IPS DF 4.7 (cell line): ENCODE results near the gene GLRA3.
A peak's percentile ranks its signal among the peaks of the same experiment; 100 is the strongest.
"Not testable (repeated sequence)": the region's sequence is repeated elsewhere in the genome, so short reads cannot be mapped to it uniquely, and the experiment has no call there.

Experiments
- DNase-seq: peaks from one replicate; pipeline ENCODE4 v3.0.0-alpha.2; 2013; ENCODE audit warnings: low spot score; ENCODE audit errors: extremely low read depth

Gene GLRA3

DNA sequence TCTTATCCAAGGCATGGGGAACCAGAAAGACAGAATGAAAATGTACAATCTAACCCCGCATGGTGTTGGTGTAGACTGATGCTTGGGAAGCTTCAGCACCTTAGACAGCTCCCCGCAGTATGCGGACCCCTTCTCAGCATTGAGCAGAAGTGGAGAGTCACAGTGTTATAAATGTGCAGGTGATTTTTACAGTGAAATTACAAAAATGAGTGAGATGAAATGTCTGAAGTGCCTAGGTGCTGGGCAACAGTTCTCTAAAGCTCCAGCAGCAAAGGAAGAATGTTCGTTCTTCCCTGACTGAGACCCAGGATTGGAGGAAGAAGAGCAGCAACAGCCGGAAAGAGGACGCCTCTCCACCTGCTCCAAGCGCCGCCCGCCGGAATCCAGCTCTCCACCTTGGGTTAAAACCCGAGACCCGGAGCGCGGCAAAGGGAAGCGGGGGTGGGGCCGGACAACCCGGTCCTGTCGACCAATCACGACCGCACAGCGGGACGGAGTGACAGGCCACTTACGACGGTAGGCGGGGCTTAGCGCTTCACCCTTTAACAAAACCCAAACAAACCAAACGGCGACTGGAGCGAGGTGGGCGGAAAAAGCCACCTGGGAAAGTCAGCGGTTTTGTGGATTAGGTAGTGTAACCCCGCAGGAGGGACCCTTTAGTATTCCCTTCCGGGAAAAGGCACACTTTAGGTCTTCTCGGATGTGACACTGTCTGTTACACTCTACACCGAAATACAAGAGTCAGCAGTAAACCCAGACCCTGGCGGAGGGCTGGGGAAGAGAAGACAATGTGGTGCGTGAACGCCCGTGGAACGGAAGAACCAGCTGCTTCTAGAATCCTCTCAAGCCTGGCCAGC lies at the start of gene GLRA3:
GLRA3 (minus strand) TSS at position 403 of the 857 bp plus-strand sequence. CDS start 436 bp downstream, outside the sequence.
- peak; percentile 93 for DNase-seq

DNA sequence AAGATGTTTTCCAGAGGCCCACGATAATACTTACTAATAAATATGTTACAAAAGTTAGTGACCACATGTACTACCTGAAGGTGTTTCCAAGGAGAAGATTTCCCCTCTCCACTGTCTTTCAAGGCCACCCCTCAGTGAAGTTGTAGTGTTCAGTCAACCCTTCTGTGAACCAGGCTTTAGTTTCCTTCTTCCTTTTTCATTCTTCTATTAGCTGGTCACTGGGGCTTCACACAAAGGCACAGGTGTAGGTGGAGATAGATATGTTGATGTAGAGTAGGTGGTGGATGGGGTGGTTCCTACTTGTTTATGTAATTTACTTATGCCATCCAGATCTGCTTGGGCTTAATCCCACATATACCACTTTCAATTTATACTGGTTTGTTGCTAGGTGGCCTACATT lies 45.9 kb upstream of the GLRA3 start:
- no peak for DNase-seq

DNA sequence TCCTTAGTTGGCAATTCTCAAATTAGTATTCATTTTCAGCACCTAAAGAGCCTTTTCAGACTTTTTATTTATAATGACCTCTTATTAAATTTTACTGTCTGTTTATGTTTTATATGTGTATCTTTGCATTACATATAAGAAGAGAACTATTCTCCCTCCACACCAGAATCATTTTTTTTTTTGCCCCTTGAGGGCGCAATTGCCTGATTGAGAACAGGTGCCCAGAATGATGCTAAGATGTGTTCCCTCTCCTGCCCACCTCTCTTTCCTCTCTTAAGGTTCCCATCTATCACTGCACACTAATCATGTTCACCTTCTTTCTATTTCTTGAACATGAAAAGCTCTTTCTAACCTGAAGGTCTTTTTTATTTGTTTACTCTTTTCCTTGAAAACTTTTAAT lies 44.9 kb upstream of the GLRA3 start:
- peak; percentile 5 for DNase-seq

DNA sequence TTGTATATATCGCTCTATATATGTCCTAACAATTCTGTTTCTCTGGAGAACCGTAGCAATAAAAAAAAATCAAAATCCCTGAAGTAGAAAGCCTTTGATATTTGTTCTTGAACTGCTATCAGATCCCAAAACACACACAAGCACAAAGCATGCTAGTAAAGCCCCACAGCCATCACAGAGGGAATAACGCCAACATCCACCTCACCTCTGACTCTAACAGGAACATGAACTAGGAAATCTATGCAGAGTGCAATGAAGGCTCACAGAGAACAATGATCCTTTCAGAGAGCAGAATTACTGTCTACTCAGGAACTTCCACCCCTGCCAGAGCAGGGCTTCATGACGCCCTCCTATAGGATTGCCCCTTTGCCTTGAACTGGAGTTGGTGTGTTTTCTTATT lies 44.1 kb upstream of the GLRA3 start:
- not testable (repeated sequence) for DNase-seq

DNA sequence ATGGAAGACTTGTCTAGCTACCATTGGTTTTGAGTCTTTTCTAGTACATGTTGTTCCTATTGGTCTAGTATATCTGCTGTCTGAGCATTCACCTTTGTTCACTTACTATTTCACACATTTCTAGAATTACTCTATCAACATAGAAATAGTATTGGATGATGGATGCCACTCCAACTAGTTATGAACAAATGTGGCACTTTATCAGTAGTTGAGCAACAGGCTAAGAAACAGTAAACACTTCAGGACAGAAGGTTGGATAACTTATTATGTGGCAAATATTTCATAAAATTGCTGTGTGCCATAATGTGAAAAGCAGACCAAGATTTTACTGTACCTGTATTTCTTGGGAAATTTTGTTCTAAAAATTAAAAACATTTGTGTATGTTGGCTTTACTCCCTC lies 42.4 kb upstream of the GLRA3 start:
- DNase-seq: no peak

DNA sequence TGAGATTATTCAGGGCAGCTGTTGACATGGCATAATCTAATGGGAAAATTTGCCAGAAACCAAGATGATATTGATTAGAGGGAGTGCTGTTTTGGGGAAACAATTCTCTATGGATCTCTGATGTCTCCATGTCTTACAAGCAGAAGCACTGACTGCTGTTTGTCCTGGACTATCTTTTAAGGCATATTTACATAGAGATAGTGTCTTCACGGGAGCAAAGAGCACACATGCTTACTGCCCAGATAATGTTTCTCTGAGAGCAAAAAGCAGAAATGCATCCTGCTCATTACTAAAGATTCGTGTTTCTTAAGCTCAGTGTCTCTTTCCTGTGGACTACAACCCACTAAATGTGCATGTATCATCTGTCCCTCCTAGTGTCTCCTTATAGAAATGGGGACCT lies 41.3 kb upstream of the GLRA3 start:
- DNase-seq: no peak

DNA sequence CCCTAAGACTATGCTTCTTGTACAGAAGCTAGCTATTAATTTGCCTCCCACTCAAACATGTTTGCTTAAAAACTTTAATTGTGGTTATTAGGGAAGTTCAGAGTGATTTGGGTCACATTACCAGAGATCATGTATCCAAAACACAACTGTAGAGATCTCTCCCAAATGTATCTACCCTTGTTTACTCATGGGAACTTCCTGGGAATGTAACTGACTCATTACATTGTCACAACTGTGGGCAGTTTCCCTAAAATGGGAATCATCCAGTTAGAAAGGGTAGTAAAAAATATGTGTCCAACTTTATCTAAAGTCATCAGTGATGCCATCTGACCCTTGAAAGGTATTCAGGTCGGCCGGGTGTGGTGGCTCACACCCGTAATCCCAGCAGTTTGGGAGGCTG lies 40.3 kb upstream of the GLRA3 start:
- no peak for DNase-seq

DNA sequence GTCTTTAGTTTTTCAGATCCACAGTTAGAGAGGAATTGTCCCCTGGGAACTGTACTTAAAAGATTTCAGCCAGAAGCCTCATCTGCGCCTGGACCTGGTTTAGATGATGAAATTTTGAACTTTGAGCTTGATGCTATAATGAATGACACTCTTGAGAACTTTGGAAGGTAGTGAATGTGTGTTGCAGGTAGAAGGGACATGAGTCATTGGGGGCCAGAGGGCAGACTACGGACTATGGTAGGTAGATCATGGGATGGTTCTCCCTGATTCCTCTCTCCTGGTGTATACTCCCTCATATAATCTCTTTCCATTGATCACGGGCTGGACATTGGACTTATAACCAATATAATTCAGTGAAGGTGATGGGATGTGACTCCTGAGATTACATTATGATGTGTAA lies 38.9 kb upstream of the GLRA3 start:
- no peak for DNase-seq

DNA sequence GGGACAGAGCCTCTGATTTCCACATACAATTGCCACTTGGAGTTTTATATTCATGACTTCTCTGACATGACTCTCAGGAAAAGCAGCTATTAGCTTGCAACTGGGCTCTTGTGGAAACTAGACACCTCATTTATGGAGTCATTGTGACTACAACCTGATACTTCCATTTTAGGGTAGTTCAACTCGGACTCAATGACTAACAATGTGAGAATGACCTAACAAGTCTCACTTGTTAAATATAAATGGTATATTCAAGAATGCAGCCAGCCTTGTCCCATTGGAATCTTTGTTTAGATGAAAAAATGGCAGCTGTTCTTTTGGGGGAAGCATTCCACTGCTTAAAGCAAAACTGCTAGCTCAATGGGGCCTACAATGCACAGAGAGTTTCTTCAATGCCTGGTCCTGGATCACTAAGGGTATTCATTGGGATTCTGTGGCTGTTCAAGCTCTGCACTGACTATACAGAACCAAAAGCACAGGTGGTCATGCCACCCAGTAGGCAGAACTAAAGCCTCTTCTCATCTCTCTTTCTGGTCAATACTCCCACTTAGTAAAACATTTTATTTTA lies 36.5 kb upstream of the GLRA3 start:
- DNase-seq: no peak

DNA sequence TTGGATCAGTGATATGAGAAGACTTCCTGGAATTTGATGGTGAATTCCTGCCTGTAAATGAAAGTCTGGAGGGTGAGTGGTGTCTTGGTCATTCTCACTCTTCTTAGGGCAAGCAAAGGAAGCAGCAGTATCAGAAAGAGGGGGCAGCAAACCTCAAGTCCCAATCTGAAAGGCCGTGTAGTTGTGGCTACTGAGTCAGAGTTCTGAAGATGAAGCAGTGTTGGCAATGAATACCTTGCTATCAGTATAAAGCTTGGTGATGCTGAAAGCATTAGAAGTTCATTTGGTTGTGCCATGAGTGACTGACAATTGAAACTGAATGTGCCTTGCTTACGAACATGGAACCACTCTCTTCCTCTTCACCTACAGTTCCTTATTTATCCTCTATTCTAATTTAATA lies 35.0 kb upstream of the GLRA3 start:
- no peak for DNase-seq

DNA sequence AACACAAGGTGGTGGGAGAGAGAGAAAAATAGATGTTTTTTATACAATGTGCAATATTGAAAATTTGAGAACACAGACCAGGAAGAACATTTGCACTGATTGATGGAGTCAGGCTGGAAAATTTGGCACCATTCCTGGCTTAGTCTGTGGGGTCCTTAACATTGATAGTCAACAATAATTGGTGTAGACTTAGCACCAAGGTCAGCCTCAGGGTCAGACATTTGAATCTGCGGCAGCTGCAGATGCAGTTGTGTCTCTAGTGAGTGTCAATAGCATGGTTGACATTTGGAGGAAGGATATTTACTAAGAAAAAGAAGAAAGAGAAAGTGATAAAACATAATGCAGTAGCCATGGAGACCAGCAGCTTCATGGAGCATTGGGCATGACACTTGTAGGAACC lies 31.5 kb upstream of the GLRA3 start:
- no peak for DNase-seq

DNA sequence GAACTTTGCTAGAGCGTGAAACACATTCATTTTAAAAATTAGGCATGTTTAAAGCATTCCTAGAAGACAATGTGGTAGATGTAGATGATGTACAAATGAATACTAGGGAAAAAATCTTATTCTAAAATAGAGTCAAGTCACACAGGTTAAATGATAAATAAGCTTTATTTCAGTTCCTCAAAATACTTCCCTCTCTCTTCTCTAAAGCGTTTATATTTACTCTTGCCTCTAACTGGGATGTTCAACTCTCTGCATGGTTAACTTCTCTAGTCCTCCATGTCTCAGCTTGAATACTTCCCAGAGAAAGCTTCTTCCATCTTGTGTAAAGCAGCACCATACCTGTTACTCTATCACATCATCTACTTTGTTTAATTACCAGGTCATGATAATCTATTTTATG lies 30.9 kb upstream of the GLRA3 start:
- no peak for DNase-seq

DNA sequence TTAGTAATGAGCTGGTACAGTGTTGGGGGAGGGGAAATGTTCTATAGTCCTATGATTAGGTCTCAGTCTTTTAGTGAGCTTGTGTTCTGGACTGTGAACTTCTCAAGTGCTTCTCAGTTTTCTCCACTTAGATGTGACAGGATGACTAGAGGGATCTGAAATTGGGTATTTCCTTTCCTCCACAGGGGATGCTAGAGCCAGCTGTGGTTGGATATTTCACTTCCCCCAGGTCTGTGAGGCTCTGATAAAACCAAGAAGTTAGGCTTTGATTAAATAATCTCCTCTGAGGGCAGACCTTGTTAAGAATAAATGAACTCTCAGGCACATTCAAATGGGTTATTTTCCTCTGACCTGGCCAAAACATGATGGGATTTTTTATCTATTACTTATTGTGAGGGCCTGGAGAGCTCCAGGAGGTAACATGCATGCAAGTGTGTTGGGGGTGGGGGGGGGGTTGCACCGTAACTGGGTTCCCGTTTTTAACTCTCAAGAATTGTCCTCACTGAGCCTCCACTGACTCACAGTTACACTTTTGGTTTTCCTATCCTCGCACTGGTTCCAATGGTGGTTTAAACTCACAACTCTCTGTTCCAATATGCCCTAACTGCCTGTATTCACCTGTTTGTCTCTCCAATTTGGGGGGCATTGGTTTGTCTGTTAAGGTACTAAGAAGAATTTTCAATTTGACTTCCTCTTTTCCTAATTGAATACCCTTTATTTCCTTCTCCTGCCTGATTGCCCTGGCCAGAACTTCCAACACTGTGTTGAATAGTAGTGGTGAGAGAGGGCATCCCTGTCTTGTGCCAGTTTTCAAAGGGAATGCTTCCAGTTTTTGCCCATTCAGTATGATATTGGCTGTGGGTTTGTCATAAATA lies 28.1 kb upstream of the GLRA3 start:
- no peak for DNase-seq

DNA sequence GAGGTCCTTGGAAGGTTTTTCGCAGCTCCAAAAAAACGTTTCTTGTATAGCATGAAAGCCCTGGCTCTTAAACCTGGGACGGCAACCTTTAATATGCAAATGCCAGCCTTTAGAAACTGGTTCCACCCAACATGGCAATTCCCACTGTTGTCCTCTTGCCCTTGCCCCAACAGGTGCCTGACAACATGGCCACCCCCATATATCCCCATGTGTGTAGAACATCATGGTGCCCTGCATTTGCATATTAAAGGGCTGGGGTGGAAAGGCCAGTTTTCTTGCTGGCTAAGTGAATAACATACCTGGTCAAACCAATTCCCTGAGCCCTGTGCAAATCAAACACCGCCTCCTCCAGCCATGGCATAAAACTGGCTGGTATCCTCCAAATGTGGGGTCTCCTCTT lies 26.0 kb upstream of the GLRA3 start:
- DNase-seq: no peak

DNA sequence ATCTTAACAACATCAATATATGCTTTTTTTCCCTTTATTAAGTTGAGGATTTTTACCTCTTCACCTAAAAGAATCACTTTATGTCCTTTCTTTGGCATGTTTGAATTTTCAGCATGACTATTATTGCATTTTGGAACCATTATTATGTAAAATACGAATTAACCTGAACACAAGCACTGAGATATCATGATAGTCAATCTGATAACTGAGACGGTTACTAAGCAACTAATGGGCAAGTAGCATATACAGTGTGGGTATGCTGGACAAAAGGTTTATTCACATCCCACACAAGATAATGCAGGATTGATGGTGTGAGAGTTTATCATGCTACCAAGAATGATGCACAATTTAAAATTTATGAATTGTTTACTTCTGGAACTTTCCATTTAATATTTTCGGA lies 24.6 kb upstream of the GLRA3 start:
- no peak for DNase-seq

DNA sequence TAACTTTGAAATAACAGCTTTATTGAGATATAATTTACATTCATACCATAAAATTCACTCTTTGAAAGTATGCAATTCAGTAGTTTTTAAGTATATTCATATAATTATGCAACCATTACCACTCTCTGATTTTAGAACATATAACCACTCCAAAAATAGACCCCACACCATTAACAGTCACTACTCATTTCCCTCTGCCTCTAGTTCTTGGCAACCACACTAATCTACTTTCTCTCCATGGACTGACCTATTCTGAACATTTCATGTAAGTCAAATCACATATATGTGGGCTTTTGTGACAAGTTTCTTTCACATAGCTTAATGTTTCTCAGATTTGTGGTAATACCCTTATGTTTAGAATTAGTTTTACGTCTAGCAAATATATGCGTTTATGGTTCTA lies 19.5 kb upstream of the GLRA3 start:
- no peak for DNase-seq

DNA sequence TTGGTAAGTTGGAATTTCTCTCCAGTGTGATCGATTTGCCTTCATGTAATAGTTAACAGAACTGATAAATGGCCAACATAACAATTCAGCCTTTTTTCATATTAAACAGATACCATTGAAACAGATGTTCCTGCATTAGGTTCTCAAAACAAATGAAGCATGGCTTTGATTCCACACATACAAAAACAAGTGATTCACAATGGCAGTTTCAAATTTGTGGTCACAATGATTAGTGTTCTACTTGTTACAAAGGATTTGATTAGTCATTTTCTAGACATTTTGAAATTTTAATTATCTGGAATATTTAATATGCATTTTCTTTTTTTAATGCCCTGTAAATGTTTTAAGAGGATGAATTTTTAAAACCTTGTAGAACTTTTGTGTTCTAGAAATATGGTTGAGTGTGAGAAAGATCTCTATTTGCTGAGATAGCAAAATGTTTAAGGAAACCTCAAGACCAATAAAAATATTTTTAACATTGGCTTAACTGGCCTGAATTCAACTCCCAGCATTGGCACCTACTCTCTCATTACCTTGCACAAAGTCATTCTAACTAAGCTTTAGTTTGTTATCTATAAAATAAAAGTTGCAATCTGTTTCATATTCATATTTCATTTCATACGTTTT lies 18.9 kb upstream of the GLRA3 start:
- no peak for DNase-seq

DNA sequence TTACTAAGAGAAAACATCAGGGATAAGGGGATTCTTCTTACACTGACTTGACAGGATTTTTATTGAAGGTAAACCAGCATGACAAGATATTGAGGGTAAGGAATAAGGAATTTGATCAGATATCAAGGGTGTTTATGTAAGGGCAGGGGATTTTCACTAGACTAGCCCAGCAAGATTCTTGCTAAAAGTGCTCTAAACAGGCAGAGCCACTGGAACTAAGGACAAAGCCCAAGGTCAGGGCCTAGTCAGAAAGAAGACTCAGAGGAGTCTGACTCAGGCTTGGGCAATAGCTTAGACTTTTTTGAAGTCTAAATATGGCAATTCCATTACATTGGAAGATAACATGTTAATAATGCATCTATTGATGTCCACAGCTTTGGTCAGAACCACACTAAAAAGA lies 6.5 kb upstream of the GLRA3 start:
- DNase-seq: no peak

DNA sequence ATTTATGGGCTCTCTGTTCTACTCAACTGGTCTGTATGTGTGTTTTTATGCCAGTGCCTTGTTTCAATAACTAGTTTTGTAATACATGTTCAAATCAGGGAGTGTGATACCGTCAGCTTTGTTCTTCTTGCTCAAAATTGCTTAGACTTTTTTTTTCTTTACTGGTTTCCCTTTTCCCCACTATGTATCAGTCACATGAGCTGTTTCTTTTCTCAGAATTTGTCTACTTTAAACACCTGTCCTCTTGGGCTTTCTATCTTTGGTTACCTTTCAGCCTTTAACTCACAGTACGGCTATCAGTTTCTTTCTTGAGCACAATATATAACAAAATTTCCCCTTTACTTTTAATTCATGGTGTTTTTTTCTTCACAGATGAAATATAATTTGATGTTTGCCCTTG lies 5.4 kb upstream of the GLRA3 start:
- no peak for DNase-seq

DNA sequence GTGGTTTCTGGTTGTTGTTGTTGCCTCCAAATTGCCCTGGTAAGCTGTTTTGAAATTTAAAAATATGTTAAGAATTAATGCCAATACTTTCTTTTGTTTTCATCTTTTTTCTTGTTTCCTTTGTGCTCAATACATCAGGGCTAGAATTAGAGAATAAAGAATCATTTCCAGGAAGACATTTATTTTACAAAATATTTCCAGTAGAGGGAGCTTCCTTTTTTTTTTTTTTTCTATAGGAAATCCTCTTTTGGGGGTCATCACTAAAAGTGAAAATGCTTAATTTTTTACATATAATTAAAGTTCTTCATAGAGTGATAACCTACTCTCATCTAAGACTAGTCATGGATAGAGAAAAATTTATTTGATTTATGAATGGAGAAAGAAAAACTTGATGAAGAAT lies 2.4 kb downstream of the GLRA3 start:
- DNase-seq: no peak

DNA sequence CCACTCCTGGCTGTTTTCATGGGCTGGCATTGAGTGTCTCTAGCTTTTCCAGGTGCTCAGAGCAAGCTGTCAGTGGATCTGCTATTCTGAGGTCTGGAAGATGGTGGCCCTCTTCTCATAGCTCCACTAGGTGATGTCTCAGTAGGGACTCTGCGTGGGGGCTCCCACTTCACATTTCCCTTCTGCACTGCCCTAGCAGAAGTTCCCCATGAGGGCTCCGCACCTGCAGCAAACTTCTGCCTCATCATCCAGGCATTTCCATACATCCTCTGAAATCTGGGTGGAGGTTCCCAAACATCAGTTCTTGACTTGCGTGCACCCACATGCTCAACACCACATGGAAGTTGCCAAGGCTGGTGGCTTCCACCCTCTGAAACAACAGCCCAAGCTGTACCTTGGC lies 13.8 kb downstream of the GLRA3 start:
- DNase-seq: no peak

DNA sequence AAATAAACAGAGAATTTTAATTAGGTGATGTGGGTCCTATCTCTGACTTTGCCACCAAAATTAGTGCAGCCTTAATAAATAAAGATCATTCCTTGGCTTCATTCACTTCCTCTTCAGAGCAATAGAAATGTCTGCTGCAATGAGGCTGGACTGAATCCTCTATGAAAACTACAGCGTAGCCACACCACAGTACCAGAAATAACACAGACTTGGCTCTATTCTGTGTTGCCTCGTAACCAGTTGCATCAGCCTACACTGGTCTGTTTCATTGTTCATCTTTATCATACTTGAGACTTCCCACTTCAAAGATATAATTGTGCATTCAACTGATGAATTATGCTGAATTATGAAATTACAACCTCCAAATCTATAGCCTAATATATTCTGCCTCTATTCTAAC lies 15.8 kb downstream of the GLRA3 start:
- DNase-seq: no peak
